ENCODE results near the gene KLHDC3.
A peak's percentile ranks its signal among the peaks of the same experiment; 100 is the strongest.
"Not testable (repeated sequence)": the region's sequence is repeated elsewhere in the genome, so short reads cannot be mapped to it uniquely, and the experiment has no call there.

Gene KLHDC3

DNA sequence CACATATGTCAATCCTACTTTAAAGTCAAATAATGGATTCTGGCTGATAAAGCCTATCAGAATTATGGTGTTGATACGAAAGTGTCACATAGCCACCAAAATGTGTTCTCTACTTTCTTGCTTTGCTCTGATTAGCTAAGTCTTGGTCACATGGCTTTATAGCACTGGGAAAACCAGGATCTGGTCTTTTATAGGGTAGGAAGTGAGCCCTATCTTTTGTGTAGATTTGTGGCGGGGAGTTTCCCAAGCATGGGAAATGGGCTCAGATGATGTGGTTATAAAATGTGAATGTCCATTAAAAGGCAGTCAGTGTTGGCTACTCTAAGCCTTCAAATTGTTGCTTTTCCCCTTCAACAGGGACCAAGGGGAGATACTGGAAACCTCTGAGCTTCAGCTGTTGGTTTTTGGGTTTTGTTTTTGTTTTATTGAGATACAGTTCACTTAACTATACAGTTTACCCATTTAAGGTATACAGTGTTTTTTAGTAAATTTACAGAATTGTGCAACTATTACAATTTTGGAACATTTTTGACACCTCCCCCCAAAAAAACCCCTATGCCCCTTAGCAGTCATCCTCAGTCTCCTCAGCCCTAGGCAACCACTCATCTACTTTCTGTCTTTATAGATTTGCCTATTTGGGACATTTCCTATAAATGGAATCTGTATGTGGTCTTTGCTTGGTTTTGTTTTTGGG lies 19.6 kb downstream of the KLHDC3 start:
- no peak for DNase-seq

DNA sequence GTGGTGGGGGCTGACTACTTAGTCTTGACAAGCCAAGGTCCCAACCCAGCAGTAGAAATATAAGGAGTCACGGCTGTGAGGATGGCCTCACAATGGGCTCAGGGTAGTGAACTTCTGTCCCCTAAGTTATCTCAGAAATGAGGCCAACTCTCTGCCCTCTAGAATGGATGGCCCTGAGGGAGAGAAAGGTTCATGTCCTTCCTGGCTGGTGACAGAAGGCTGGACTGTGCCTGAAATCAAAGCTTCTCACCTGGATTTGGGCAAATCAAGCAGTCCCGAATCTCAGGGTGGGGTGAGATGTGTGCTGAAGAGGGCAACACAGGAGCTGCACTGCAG lies 20.1 kb downstream of the KLHDC3 start:
- no peak for DNase-seq

DNA sequence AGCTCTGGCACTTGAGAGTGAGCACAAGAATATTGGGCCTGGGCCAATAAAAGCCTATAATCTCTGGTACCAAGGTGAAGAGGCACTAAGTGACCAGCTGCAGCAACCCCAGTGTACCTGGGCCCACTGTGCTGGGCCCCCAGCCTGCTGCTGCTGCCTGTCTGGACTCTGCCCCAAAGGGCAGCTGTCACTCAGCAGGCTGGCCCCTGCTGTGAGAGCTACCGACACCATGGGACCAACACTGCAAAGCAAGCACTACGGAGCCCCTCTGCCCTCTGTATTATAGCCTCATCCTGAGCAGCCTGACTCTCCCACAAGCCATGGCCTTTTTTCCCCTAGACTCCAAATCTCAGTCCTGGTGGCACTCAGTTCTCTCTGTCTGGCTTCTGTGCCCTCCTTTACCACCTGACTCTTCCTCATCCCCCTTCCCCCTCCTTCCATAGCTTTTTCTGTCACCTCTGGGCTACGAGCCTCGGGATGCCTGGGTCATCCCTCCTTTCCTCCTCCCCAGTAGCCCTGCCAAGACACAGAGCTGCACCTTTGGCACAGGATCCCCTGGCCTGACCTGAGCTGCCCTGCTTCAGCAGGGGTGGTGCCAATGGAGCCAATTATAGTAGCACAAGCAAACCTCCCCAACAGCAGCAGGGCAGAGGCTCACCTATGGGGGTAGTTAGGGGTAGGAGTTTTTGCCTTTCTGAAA lies 21.6 kb downstream of the KLHDC3 start:
- no peak for DNase-seq

DNA sequence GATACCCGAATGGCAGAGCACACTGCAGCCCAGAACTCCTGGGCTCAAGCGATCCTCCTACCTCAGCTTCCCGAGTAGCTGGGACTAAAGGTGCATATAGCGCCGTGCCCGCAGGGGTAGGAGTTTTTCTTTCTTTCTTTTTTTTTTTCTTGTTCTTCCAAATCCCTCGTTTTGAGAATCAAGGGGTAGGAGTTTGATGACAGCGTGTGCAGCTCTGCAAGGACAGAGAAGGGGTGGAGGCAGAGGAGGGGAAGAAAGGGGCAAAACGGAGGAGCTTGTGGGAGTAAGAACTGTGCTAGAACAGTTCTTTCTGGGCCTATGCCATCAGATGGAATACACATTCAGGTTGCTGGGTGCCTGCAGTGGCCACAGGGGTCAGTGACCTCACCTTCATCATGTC lies 22.7 kb downstream of the KLHDC3 start:
- DNase-seq, result no peak

DNA sequence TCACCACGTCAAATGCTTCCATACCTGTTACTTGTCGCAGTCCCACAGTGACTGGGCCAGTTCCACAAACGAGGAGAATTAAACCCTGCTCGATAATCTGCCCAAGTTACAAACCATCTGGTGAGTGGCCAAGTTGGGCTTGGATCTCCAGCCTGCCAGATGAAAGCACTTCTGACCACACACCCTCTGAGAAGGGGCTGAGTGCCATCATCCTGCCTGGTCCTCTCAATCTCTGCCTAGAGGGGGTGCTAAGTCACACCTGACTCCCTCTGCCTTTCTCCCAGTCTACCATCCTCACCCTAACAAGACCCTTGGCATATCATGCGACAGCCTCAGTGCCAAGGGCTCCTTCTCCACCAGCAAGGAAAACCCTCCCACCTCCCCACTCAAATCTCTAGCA lies 23.1 kb downstream of the KLHDC3 start:
- no peak for DNase-seq

DNA sequence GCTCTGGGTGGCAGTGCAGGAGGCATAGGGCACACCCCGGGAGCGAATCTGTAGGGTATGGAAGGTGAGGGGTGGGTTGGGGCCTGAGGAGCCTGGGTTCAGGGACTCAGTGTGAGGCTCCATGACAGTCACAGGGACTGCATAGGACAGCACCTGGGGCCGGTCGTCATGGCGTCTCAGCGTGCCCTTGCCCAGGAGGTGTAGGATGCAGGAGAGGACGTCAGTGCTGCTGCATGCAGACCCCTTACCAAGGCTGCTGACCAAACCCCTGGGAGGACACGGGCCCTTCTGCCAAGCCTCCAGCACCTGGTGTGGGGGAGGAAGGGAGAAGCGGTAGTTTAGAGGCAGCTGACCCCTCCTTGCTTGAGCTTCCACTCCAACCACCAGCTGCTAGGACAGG lies 23.7 kb downstream of the KLHDC3 start:
- no peak for DNase-seq

DNA sequence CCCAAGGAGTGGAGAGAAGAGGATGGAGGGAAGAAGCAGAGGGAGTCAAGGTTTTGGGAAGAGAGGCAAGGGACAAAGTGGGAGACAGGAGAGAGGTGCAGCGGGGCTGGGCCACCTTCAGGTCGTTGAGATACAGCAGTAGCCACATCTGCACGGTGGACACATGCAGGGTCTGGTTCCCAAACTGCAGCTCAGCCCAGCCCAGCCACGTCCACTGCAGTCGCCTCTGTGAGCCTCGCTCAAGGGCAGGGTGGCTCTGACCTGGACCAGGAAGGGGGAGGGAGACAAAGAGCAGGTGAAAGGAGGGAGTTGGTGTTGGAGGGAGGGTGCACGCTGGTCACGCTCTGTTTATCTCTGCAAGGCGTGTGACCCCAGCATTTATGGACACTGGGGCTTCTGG lies 24.7 kb downstream of the KLHDC3 start:
- no peak for DNase-seq

DNA sequence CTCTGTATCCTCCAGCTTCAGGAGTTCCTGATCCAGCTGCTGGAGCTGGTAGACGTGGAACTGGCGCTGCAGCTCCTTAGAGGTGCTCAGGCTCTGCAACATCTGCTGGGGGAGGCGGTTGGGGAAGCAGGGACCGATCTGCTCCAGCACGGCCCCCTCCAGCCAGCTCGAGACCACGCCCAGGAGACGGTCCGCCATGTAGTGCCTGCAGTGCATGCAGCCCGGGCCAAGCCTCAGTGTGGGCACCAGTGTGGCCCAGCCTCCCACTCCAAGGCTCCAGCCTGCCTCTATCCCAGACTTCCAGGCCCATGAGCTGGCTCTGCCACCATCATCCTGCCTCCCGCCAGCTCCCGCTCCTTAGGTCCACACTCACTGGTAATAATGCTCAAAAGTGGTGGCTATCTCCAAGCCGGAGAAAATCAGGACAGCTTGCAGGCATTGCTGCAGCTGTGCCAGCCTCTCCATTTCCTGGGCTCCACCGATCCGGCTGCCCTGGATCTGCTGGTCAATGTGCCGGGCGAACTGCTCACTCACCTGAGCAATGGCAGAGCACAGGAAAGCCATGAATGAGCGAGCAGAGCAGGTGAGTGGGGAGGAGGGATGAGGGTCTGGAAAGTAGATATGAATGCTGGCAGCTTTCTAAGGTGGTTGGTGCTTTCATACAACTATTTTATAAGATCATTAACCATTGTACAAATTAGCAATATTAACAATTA lies 26.7 kb downstream of the KLHDC3 start:
- DNase-seq, result no peak

DNA sequence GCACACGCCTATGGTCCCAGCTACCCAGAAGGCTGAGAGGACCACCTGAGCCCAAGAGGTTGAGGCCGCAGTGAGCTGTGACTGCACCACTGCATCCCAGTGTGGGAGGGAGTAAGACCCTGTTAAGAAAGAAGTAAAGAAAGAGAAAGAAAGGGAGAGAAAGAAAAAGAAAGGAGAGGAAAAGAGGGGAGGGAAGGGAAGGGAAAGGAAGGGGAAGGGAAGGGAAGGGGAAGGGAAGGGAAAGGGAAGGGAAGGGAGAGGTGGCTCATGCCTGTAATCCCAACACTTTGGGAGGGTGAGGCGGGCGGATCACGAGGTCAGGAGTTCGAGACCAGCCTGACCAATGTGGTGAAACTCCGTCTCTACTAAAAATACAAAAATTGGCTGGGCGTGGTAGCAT lies 27.4 kb downstream of the KLHDC3 start:
- DNase-seq, result not testable (repeated sequence)

DNA sequence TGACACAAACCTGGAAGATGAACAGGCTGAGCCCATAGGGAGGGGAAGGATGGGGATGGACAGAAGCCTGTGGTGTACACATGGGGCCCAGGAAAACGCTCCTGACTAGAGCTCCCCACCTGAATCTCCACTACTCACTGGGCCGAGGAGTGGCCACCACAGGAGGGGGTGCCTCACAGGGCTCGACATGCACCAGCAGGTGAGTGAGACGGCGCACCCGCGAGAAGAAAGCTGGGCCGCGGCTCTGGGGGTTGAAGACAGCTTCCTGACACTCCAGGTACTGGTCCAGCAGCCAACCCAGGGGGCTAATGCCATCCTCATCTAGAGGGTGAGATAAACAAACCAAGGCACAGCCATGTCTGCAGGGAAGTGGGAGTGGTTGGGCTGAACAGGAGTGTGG lies 29.3 kb downstream of the KLHDC3 start:
- no peak for DNase-seq

DNA sequence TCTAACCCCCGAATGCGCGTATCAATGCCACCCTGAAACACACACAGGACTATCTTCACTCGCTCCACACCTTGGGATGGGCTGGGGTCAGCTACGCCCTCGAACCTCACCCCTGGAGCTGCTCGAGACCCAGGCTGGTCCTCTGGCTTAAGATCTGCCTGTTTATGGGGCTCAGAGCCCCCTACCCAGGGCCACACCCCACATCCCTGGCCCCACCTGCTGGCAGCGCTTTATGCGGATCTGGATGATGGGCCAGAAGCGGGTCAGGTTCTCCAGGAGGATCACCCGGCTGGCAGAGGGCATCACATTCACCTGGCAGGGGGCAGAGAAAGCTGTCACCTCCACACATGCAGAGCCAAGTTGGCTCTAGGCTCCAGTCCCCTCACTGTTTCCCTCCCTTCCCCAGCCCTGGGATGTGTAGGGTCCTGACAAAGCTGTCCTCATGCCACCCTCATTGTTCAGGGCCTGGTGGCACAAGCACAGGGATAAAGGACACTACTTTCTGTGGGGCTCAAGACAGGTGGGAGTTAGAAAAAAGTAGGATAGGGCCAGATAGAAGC lies 31.4 kb downstream of the KLHDC3 start:
- no peak for DNase-seq

DNA sequence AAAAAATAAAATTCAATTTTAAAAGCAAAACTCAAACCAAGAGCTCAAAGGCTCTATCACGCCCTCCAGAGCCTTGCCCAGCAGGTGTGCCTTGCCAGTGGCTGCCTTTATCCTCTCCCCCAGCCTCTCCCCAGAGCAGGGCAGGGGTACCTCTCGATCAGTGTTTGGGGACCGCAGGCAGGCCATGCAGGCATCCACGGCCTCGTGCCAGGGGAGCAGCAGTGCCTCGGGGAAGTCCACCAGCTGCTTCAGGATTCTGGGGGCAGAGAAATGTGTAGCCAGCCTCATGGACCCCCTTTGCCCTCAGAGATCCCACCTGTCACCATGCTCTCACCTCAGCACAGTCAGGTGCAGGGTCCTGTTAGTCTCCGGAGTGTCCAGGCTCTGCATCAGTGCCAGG lies 33.9 kb downstream of the KLHDC3 start:
- DNase-seq, result no peak

DNA sequence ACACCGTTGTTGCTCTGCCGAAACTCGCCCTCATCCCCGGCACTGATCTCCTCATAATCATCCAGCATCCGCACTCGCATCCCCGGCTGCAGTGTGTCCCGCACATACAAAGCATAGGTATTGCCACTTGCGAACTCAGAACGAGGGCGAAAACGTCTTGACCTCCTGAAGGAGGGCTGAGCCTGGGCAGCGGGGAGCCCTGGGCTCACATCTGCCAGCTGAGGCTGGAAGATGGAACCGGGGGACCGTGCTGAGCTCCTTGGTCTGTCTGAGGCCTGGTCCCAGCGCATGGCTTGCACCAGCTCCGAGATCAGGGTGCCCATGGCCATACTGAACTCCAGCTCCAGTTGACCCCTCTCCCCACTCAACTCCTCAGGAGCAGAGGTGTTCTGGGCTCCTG lies 36.9 kb downstream of the KLHDC3 start:
- DNase-seq, result no peak

DNA sequence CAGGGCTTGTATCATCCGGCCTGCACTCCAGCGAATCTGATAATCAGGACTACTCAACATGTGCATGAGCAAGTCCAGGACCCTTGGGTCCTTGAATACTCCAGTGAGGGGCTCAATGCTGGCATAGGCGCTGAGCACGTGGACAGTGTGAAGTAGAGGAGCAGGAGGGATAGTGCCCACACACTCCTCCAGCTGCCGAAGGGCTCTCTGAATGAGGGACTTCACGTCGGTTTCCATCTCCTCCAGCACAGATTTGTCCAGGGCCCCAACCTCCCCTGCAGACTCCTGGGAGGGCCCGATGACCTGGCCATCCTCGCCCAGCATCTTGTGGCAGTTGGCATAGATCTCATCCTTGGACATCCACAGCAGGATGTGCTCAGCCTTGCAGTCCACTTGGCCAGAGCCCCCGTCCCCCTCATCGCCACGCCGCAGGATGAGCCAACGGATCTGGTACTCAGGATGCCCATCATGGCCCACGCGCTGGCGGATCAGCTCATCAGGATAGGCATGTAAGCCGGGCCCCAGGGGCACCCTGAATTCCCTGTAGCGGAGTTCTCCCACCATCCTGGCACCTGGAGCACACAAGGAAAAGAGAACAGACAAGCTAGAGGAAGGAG lies 38.3 kb downstream of the KLHDC3 start:
- no peak for DNase-seq

DNA sequence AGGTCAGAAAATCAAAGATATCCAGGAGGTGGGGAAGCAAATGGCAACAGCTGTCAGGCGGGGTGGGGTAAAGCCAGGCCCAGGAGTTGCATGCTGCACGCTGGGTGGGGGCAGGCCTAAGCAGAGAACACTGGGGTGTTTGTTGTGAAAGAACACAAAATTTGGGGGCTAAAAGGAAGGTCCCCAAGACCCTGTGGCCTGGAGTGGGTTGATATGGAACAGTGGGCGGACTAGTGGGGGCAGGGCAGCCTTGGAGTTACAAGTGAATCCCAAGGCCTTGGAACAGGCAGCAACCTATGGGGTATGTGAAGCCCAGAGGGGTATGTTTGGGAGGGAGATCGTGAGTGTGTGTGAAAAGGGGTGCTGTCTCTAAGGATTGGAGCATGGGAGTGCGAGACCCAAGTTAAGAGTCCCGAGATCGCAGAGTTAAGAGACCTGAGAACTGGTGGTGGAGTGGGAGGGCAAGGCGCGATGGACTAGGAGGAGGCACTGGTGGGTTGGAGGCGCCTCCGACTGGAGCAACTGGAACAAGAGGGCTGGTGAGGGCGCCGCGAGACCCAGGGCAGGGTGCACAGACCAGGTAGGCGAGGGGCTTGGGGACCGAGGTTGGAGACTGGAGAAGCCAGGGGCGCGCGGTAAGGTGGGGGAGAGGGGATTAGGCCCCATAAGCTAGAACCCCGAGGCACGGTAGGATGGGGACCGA lies 38.9 kb downstream of the KLHDC3 start:
- no peak for DNase-seq

DNA sequence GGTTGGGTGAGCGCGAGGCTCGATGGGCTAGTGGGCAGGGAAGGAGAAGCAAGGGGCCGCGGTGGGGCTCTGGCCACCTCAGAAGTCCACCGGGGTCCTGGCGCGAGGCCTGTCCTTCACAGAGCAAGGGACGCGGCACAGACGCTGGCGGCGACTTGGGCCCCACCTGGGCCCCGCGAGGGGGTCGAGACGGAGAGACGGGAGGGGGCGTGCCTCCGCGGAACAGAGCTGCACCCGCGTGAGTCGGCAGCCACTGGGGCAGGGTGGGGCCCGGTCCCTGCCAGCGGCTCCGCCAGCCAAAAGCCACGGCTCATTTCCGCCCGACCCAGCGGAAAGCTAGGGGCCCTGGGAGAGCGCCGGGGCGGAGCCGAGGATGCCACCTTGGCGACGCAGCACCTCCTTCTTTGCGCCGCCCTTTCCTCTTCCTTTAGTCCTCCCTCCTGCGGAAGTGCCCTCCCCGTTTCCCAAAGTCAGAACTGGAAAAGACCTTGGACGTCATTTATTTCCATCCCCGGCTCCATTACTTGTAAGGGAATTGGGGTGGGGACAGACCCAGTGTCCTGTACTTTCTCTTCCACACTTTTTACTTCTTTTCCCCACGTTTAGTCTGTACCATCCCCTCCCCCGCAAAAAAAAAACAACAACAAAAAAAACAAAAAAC lies 39.6 kb downstream of the KLHDC3 start, which contains the start of gene CUL7:
CUL7 (minus strand) TSS at position 307 of the 661 bp plus-strand sequence. CDS start 1,063 bp downstream, outside the sequence.
- peak; percentile 90 for DNase-seq

DNA sequence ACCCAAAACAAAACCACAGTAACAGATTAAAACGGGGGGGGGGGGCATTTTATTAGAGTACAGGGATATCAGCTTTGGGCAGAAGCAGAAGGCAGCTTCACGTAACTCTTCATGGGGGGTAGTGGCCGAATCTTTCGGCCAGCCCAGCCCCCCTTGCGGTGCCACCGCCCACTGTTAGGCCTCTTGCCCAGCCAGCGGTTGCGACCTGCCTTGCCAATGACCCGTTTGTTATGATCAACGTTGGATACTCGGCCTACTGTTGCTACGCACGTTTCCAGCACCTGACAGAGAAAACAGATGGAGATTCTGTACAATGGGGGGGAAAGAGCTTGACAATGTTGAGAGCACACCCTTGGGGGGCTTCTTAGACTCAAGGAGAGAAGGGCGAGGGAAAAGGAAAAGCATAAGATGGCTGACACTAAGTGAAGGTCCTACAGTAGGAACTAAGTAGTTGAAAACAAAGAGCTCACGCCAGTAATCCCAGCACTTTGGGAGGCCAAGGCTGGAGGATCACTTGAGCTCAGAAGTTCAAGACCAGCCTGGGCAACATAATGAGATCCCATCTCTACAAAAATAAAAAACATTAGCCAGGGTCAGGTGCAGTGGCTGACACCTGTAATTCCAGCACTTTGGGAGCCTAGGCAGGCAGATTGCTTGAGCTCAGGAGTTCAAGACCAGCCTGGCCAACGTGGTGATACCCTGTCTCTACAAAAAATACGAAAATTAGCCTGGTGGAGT lies 40.3 kb downstream of the KLHDC3 start:
- no peak for DNase-seq

DNA sequence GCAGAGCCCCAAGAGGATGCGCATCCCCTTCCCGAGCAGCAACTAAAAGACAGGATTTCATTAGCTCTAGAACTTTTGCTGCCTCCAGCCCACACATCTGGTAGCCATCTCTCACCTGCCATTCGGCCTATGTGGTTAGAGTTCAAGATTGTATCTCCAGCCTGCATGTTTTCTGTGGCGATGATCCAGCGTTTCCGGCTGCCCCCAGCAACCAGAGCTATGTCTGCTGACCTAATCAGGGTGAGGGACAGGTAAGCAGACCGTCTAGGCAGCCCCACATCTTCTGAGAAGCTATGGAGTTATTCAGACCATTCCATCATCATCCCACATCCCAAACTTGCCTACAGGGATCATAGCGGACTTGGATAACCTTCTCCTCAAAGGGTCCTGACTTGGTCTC lies 41.9 kb downstream of the KLHDC3 start:
- no peak for DNase-seq

DNA sequence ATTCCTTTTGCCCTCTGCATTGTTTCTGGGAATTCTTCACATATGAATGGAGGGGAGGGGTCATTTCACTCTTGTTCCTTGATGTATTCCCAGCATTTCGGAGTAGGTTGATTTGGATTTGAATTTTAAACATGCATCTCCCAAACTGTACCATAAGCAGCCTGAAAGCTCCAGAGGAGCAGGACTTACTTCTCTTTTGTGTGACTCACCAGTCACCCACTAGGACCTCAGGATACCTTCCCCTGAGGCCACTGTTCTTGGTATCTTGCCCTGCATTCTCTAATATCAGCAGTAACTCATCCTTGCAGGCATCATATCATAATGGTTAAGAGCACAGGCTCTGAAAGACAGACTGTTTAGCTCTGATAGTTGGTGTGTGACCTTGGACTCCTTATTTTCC lies 44.5 kb downstream of the KLHDC3 start:
- DNase-seq, result no peak

DNA sequence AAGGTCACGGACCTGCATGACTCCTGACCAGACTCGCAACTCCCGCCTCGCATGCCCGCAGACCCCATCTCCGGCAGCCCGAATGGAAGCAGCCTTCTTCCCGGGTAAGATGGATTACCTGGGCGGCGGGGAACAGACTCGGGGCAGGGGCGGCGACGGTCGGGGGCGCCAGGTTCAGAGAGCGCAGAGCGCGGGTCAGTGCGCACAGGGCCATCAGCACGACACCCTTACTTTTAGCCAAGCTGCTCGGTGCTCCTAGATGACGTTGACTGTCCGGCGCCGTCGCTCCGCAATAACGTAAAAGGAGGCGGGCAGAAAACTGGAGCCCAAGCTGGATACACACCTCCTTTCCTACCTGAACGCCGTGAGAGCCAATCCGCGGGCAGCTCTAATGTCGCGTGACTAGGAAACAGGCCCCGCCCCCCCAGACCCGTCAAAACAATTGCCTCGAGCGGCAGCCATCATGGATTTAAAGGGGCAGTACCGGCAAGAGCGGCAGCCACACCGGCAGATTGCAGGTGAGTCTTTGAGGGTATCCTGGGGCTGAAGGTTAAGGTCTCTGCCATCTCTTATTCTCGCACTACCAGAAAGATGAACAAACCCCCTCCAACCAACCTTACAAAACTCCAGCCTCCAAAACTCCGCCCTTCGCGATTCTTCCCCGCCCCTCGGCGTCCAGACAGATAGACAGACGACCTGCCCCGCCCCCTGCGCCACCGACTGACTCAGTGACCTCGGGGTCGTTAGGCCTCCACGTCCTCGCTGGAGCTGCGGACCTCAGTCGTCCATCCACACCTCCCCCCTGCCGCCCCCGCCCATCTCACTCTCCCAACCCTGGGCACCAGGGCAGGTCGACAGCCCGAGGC lies 45.4 kb downstream of the KLHDC3 start, which contains the start of the genes KLC4 and MRPL2:
KLC4 (plus strand) TSS at position 464 of the 866 bp plus-strand sequence. CDS start 1,705 bp downstream, outside the sequence.
MRPL2 (minus strand) TSS at position 267 of the 866 bp plus-strand sequence; CDS start at position 214, 53 bp downstream.
- DNase-seq, result peak; percentile 89
